Parathyroid adenoma (tissue), 2 donors: ENCODE data around the gene TMEM132E.

Experiments used
- H2AFZ ChIP-seq: fragments of 300-600 bp; sonication (generic); one replicate; pipeline ENCODE4 v1.7.0; 2017; ENCODE audit warnings: antibody characterized with exemption, mild to moderate bottlenecking
- H3K27ac ChIP-seq: fragments of 300-600 bp; sonication (generic); one replicate; pipeline ENCODE4 v1.7.0; 2017
- H3K27me3 ChIP-seq: fragments of 300-600 bp; sonication (generic); one replicate; pipeline ENCODE4 v1.7.0; 2017; ENCODE audit warnings: low read length; ENCODE audit not compliant: control insufficient read depth, insufficient read depth
- H3K36me3 ChIP-seq: fragments of 300-600 bp; sonication (generic); one replicate; pipeline ENCODE4 v1.7.0; 2017; ENCODE audit warnings: low read length; ENCODE audit not compliant: control insufficient read depth, insufficient read depth
- H3K4me1 ChIP-seq: fragments of 300-600 bp; sonication (generic); one replicate; pipeline ENCODE4 v1.7.0; 2017; ENCODE audit warnings: control low read depth
- H3K4me2 ChIP-seq: fragments of 300-600 bp; sonication (generic); one replicate; pipeline ENCODE4 v1.7.0; 2017; ENCODE audit warnings: low read length
- H3K4me3 ChIP-seq: fragments of 300-600 bp; sonication (generic); one replicate; pipeline ENCODE4 v1.7.0; 2017; ENCODE audit warnings: low read depth, low read length
- H3K79me2 ChIP-seq: fragments of 300-600 bp; sonication (generic); one replicate; pipeline ENCODE4 v1.7.0; 2017; ENCODE audit warnings: control low read depth
- H3K9ac ChIP-seq: fragments of 300-600 bp; sonication (generic); one replicate; pipeline ENCODE4 v1.7.0; 2017; ENCODE audit warnings: mild to moderate bottlenecking
- H3K9me3 ChIP-seq: fragments of 300-600 bp; sonication (generic); one replicate; pipeline ENCODE4 v1.7.0; 2017; ENCODE audit warnings: low read length; ENCODE audit not compliant: control insufficient read depth
- CTCF ChIP-seq: fragments of 300-600 bp; sonication (generic); IDR thresholded peaks from one replicate; pipeline ENCODE4 v1.7.0; 2017; ENCODE audit warnings: antibody characterized with exemption, mild to moderate bottlenecking
- donor health status: primary hyperparathyroidism.

Gene TMEM132E

GRCh38 chr17:34592002-34592401 is 12.6 kb downstream of the TMEM132E start:
- no peak overlapping the region for H2AFZ ChIP-seq

GRCh38 chr17:34596920-34597319 is 17.5 kb downstream of the TMEM132E start:
- H2AFZ ChIP-seq = no peak overlapping the region
- no peaks in the 10 kb centered on the region for H3K4me1 ChIP-seq
- no peaks in the 10 kb centered on the region for H3K27me3 ChIP-seq
- no peak for TF ChIP-seq CTCF
- no peaks in the 10 kb centered on the region for H3K79me2 ChIP-seq
- no peak overlapping the region for H3K9ac ChIP-seq
- H3K4me2 ChIP-seq = no peak overlapping the region
- H3K9me3 ChIP-seq = no peaks in the 10 kb centered on the region
- no peak overlapping the region for H3K27ac ChIP-seq
- H3K36me3 ChIP-seq = no peaks in the 10 kb centered on the region
- H3K4me3 ChIP-seq = no peak overlapping the region

More at GRCh38 chr17:34592002-34592401, 12.6 kb downstream of the TMEM132E start:
- Histone ChIP-seq H3K9ac (no peak overlapping the region), H3K4me3 (no peak overlapping the region), H3K27ac (no peak overlapping the region), H3K27me3 (no peaks in the 10 kb centered on the region), H3K9me3 (no peaks in the 10 kb centered on the region), H3K36me3 (no peaks in the 10 kb centered on the region), H3K4me1 (no peaks in the 10 kb centered on the region), H3K79me2 (no peaks in the 10 kb centered on the region), H3K4me2 (no peak overlapping the region)
- no peak for TF ChIP-seq CTCF

- TF ChIP-seq CTCF = no peak
- Histone ChIP-seq H3K9ac (no peak overlapping the region), H3K36me3 (no peaks in the 10 kb centered on the region), H2AFZ (no peak overlapping the region), H3K27ac (no peak overlapping the region), H3K4me3 (no peak overlapping the region), H3K27me3 (no peaks in the 10 kb centered on the region), H3K79me2 (no peaks in the 10 kb centered on the region), H3K4me1 (no peaks in the 10 kb centered on the region), H3K4me2 (no peak overlapping the region), H3K9me3 (no peaks in the 10 kb centered on the region)
Observed at GRCh38 chr17:34598161-34598776, 18.9 kb downstream of the TMEM132E start.

- Histone ChIP-seq H3K27me3 (no peaks in the 10 kb centered on the region), H3K4me3 (no peak overlapping the region), H3K27ac (no peak overlapping the region), H3K36me3 (no peaks in the 10 kb centered on the region), H3K9ac (no peak overlapping the region), H3K9me3 (no peaks in the 10 kb centered on the region), H2AFZ (no peak overlapping the region), H3K4me2 (no peak overlapping the region), H3K79me2 (no peaks in the 10 kb centered on the region), H3K4me1 (no peaks in the 10 kb centered on the region)
- no peak for TF ChIP-seq CTCF
Observed at GRCh38 chr17:34601416-34601815, 22.0 kb downstream of the TMEM132E start.

- no peaks in the 10 kb centered on the region for H3K9me3 ChIP-seq
Observed at GRCh38 chr17:34603974-34604373, 24.6 kb downstream of the TMEM132E start.

More at GRCh38 chr17:34603974-34604373, 24.6 kb downstream of the TMEM132E start:
- no peak overlapping the region for H3K4me2 ChIP-seq
- H2AFZ ChIP-seq = no peak overlapping the region
- no peak overlapping the region for H3K4me3 ChIP-seq
- H3K27ac ChIP-seq = no peak overlapping the region
- no peaks in the 10 kb centered on the region for H3K36me3 ChIP-seq
- no peak for TF ChIP-seq CTCF
- no peaks in the 10 kb centered on the region for H3K27me3 ChIP-seq
- no peak overlapping the region for H3K9ac ChIP-seq
- no peaks in the 10 kb centered on the region for H3K4me1 ChIP-seq
- no peaks in the 10 kb centered on the region for H3K79me2 ChIP-seq
